Gastrocnemius medialis (tissue), 4 donors: Measurements from ENCODE around the gene FPGS. TPM values are rescaled to one million over a fixed set of nuclear protein-coding genes. Genes with fewer than 3 reads are reported as not detected.

Source experiments
- ATAC-seq, 2 donors: fragments of 150-250 bp; one replicate each; pipeline ENCODE4 v1.9.1; 2016
- DNase-seq, 2 donors: peaks; one replicate each; pipeline ENCODE4 v3.0.0-alpha.2; 2019
- H3K27ac ChIP-seq, 4 donors: fragments of 200-600 bp; sonication (generic); 1 replicate in 1 of 4; 2 replicates in 3 of 4; pipeline ENCODE4 v1.5.1; 2016 to 2018; ENCODE audit warnings: mild to moderate bottlenecking in 2 of 4, moderate library complexity in 1 of 4
- H3K27me3 ChIP-seq, 3 donors: fragments of 200-600 bp; sonication (generic) in 2 of 3; 1 replicate in 1 of 3; 2 replicates in 2 of 3; pipeline versions ENCODE4 v1.5.1 to v1.6.0; 2016 to 2019; ENCODE audit warnings: mild to moderate bottlenecking in 1 of 3, moderate library complexity in 1 of 3
- H3K36me3 ChIP-seq, 2 donors: fragments of 200-600 bp; sonication (generic) in 1 of 2; one replicate each; pipeline ENCODE4 v1.5.1; 2017 to 2018
- H3K4me1 ChIP-seq, 2 donors: fragments of 200-600 bp; sonication (generic) in 1 of 2; one replicate each; pipeline ENCODE4 v1.5.1; 2016 to 2017; ENCODE audit warnings: mild to moderate bottlenecking in 2 of 2
- H3K4me3 ChIP-seq, 4 donors: fragments of 200-600 bp; sonication (generic) in 3 of 4; 1 replicate in 1 of 4; 2 replicates in 3 of 4; pipeline ENCODE4 v1.5.1; 2016 to 2019; ENCODE audit warnings: mild to moderate bottlenecking in 2 of 4
- H3K9me3 ChIP-seq, 3 donors: fragments of 200-600 bp; sonication (generic) in 2 of 3; 1 replicate in 1 of 3; 2 replicates in 2 of 3; pipeline ENCODE4 v1.5.1; 2016 to 2019
- POLR2A ChIP-seq, 2 donors: fragments of 450-650 bp; IDR thresholded peaks; one replicate each; pipeline ENCODE4 v1.6.1; 2017; ENCODE audit warnings: antibody characterized with exemption in 2 of 2, mild to moderate bottlenecking in 2 of 2, moderate library complexity in 2 of 2
- in situ Hi-C, 4 donors: fragments of 200-750 bp; cut with MboI; loops; one replicate each; pipeline versions ENCODE4 v1.15.0 to v1.8.0; 2017; ENCODE audit warnings: low sequenced_read_pairs in 4 of 4
- intact Hi-C: fragments of 100-400 bp; cut with DNase I; formaldehyde crosslinking; loops from one replicate; pipeline ENCODE4 v1.15.1; 2023; ENCODE audit warnings: low total_unique reads
- total RNA-seq, 4 donors: library from RNA; depleted of rRNA; stranded (reverse); fragments of >200 nt; gene quantifications; one replicate each; pipeline versions ENCODE4 v1.1.0 to v1.2.3, GENCODE V29; 2016
- TF ChIP-seq, protein P1 (sequence below), 5 experiments: fragments of 450-650 bp in 3 of 5; fragments of 200-600 bp in 2 of 5; sonication (generic) in 2 of 5; IDR thresholded peaks in 4 of 5; conservative IDR thresholded peaks in 1 of 5; 1 replicate in 4 of 5; 2 replicates in 1 of 5; pipeline ENCODE4 v1.5.1; 2016 to 2019; ENCODE audit warnings: antibody characterized with exemption in 5 of 5, mild to moderate bottlenecking in 3 of 5, moderate library complexity in 3 of 5

FPGS gene
- total RNA-seq, 4 donors from 2014 or later: 36.4 to 87.6 (median 47.7) TPM

DNA sequence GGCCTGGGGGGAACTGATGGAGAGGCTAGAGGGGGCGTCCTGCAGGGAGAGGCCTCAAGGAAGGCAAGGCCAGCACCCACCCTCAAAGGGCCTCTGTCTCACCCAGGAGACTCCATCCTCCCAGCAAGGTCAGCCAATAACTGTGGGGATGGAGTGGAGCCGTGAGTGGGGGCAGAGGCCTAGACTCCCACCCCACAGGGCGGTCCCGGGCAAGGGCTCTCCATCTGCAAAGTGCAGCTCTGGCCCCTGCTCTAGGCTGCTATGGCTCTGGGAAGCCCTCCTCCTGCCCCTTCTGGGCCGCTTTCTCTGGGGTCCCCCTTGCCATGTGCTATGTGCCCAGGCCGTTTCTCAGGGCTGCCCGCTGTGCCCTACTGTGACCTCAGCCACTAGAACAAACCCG is 14.0 kb downstream of the FPGS start:
- no peaks in the 10 kb centered on the region for H3K9me3 ChIP-seq
- intact Hi-C loops (no loop called here), in situ Hi-C loops (no loop called here)
- H3K36me3 ChIP-seq: peaks cover 0 to 64% of the 10 kb centered on the region in 2 donors
- no peak for TF ChIP-seq POLR2A (IDR thresholded peaks at IDR 0.05)
- TF ChIP-seq, protein P1, sequence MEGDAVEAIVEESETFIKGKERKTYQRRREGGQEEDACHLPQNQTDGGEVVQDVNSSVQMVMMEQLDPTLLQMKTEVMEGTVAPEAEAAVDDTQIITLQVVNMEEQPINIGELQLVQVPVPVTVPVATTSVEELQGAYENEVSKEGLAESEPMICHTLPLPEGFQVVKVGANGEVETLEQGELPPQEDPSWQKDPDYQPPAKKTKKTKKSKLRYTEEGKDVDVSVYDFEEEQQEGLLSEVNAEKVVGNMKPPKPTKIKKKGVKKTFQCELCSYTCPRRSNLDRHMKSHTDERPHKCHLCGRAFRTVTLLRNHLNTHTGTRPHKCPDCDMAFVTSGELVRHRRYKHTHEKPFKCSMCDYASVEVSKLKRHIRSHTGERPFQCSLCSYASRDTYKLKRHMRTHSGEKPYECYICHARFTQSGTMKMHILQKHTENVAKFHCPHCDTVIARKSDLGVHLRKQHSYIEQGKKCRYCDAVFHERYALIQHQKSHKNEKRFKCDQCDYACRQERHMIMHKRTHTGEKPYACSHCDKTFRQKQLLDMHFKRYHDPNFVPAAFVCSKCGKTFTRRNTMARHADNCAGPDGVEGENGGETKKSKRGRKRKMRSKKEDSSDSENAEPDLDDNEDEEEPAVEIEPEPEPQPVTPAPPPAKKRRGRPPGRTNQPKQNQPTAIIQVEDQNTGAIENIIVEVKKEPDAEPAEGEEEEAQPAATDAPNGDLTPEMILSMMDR (IDR thresholded peaks at IDR 0.05 in 4 of 5, conservative IDR thresholded peaks at IDR 0.05 in 1 of 5): no peak
- H3K27me3 ChIP-seq: no peaks in the 10 kb centered on the region
- peak overlapping the region in 3 of 4 donors; percentile 72 to 80 (median 78) for H3K27ac ChIP-seq
- DNase-seq: no peak
- H3K4me3 ChIP-seq: no peak overlapping the region
- peaks cover 9 to 16% of the 10 kb centered on the region in 2 donors for H3K4me1 ChIP-seq
- no peak for ATAC-seq

DNA sequence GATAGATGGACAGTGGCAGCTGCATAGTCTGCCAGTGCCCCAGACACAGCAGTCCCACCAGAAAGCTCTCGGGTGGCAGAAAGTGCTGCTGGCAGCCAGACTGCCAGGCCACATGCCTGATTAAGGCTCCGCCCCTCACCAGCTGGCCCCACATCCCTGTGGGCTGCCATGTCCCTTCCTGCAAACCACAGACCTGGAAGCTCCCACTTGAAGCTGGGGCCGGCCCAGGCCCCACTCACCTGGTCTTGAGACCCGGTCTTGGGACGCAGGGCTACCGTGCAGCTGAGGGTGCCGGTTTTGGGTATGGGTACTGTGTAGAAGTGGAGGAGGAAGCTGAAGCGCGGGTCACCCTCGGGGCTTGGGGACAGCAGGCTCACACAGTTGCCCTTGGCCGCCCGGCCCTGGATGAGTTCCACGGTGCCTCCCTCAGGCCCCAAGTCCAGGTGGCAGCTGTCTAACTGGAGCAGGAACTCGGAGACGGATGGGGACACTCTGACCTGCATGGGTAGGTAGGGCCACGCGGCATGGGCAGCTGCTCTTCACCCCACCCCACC is 15.3 kb downstream of the FPGS start:
- Histone ChIP-seq H3K4me3 (no peak overlapping the region), H3K27ac (peak overlapping the region; percentile 61 to 80 (median 75)), H3K9me3 (no peaks in the 10 kb centered on the region), H3K36me3 (peaks cover 0 to 52% of the 10 kb centered on the region in 2 donors), H3K27me3 (no peaks in the 10 kb centered on the region), H3K4me1 (peaks cover 13 to 28% of the 10 kb centered on the region in 2 donors)
- TF ChIP-seq, protein P1 (IDR thresholded peaks at IDR 0.05 in 4 of 5, conservative IDR thresholded peaks at IDR 0.05 in 1 of 5): no peak
- TF ChIP-seq POLR2A (IDR thresholded peaks at IDR 0.05): no peak
- in situ Hi-C loops (no loop called here), intact Hi-C loops (no loop called here)
- peak; percentile 27 to 76 for DNase-seq
- ATAC-seq: peak; percentile 11 to 65

DNA sequence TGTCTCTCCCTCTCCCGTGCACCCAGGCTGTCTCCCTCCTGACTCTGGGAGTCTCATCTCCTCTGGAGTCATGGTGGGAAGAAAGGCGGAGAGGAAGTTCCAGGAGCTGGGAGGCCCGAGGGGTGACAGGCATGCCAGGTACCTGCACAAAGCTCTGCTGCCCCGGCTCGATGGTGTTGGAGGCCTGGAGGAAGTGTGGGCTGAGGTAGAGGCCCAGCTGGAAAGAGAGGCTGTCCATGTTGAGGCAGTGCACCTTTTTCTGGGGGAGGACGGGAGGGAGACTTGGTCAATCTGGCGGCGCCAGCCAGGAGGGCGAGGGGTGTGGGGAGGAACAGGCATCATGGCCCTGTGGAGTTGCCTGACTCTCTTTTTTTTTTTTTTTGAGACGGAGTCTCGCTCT is 15.9 kb downstream of the FPGS start:
- intact Hi-C loops: no loop called here
- in situ Hi-C loops: no loop called here
- TF ChIP-seq, protein P1 (IDR thresholded peaks at IDR 0.05 in 4 of 5, conservative IDR thresholded peaks at IDR 0.05 in 1 of 5): no peak
- TF ChIP-seq POLR2A (IDR thresholded peaks at IDR 0.05): no peak
- Histone ChIP-seq H3K27ac (peak overlapping the region; percentile 61 to 80 (median 75)), H3K27me3 (no peaks in the 10 kb centered on the region), H3K36me3 (peaks cover 0 to 46% of the 10 kb centered on the region in 2 donors), H3K4me1 (peaks cover 14 to 28% of the 10 kb centered on the region in 2 donors), H3K4me3 (no peak overlapping the region), H3K9me3 (no peaks in the 10 kb centered on the region)
- ATAC-seq (no peak), DNase-seq (no peak)

DNA sequence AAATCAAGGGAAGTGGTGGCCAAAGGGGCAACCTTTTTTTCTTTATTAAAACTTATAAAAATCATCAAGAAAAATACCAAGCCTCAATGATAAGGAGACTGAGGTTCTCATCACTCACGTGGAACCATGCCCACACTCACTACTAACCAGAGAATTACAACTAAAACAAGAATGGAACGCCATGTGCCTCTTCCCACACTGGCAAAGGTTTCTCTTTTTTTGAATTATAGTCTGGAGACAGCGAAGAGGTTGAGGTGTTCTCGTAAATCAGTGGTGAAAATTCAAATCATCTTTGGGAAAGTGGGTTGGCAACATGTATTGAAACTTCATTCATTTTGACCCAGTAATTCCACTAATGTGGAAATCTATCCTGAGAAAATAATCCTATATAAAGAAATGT is 19.4 kb downstream of the FPGS start:
- intact Hi-C loops: no loop called here
- in situ Hi-C loops: no loop called here
- DNase-seq (no peak), ATAC-seq (no peak)
- Histone ChIP-seq H3K4me3 (no peak overlapping the region), H3K27me3 (no peaks in the 10 kb centered on the region), H3K4me1 (peaks cover 23 to 33% of the 10 kb centered on the region in 2 donors), H3K36me3 (peaks cover 0 to 13% of the 10 kb centered on the region in 2 donors), H3K9me3 (no peaks in the 10 kb centered on the region), H3K27ac (peak overlapping the region; percentile 1 to 64 (median 22))
- TF ChIP-seq, protein P1 (IDR thresholded peaks at IDR 0.05 in 4 of 5, conservative IDR thresholded peaks at IDR 0.05 in 1 of 5): no peak
- TF ChIP-seq POLR2A (IDR thresholded peaks at IDR 0.05): no peak
